Tibial nerve (tissue), 4 donors: ENCODE data around the gene CPNE8. TPM values are rescaled to one million over a fixed set of nuclear protein-coding genes. Genes with fewer than 3 reads are reported as not detected.

Source experiments
- DNase-seq, 2 donors: peaks; one replicate each; pipeline ENCODE4 v3.0.0-alpha.2; 2019; ENCODE audit warnings: low spot score in 2 of 2
- H3K27ac ChIP-seq, 4 donors: fragments of 200-600 bp; sonication (generic) in 3 of 4; one replicate each; pipeline ENCODE4 v1.5.1; 2017 to 2019; ENCODE audit warnings: mild to moderate bottlenecking in 1 of 4
- H3K27me3 ChIP-seq, 2 donors: fragments of 200-600 bp; sonication (generic) in 1 of 2; one replicate each; pipeline versions ENCODE4 v1.5.1 to v1.6.0; 2017 to 2019
- H3K36me3 ChIP-seq, 3 donors: fragments of 200-600 bp; sonication (generic); one replicate each; pipeline ENCODE4 v1.5.1; 2018 to 2019
- H3K4me1 ChIP-seq, 4 donors: fragments of 200-600 bp; sonication (generic) in 3 of 4; one replicate each; pipeline ENCODE4 v1.5.1; 2017 to 2019
- H3K4me3 ChIP-seq, 4 donors: fragments of 200-600 bp; sonication (generic) in 3 of 4; one replicate each; pipeline ENCODE4 v1.5.1; 2017 to 2019; ENCODE audit warnings: mild to moderate bottlenecking in 1 of 4, moderate library complexity in 1 of 4
- H3K9me3 ChIP-seq, 4 donors: fragments of 200-600 bp; sonication (generic) in 3 of 4; one replicate each; pipeline ENCODE4 v1.5.1; 2017 to 2019
- EP300 ChIP-seq, 2 donors: sonication (generic); formaldehyde crosslinking; IDR thresholded peaks; one replicate each; pipeline ENCODE4 v1.6.1; 2017; ENCODE audit warnings: antibody characterized with exemption in 2 of 2, mild to moderate bottlenecking in 1 of 2
- POLR2A ChIP-seq, 2 donors: fragments of 450-650 bp; IDR thresholded peaks; one replicate each; pipeline ENCODE4 v1.6.1; 2017; ENCODE audit warnings: antibody characterized with exemption in 2 of 2, mild to moderate bottlenecking in 2 of 2, moderate library complexity in 2 of 2
- WGBS, 2 donors: methylation state at CpG; one replicate each; pipeline ENCODE4 v1.1.5; 2018; 5-methylcytosine and 5-hydroxymethylcytosine counted together
- total RNA-seq, 4 donors: library from RNA; depleted of rRNA; stranded (reverse); fragments of >200 nt; gene quantifications; one replicate each; pipeline ENCODE4 v1.1.0, GENCODE V29; 2016
- TF ChIP-seq, protein P1 (sequence below), 5 experiments: fragments of 200-600 bp in 3 of 5; fragments of 450-650 bp in 2 of 5; sonication (generic) in 3 of 5; IDR thresholded peaks; one replicate each; pipeline ENCODE4 v1.5.1; 2016 to 2019; ENCODE audit warnings: antibody characterized with exemption in 5 of 5, mild to moderate bottlenecking in 3 of 5, moderate library complexity in 2 of 5

CPNE8 gene
- total RNA-seq, 4 donors from 2014 or later = 16.5 to 20.7 (median 20.4) TPM

DNA sequence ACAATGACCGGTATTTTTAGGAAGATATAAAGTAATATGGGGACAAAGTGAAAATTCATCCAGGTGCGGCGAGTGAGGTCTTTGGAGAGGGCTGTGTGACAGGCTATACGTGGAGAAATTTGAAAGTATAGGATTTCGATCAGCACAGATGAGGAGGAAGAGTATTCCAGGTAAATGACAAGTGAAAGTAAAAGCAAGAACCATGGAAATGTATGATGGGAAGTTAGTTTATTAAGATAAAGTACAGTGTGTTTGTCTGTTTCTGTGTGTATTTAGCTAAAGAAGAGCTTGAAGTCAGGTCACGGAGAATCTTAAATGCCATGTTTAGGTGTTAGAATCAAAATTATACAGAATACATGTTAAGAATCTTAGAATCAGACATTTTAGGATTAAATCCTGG, 239.0 kb downstream of the CPNE8 start:
- Histone ChIP-seq H3K4me1 (no peaks in the 10 kb centered on the region), H3K9me3 (peaks cover 0 to 22% (median 10%) of the 10 kb centered on the region in 4 donors), H3K4me3 (no peak overlapping the region), H3K27ac (no peak overlapping the region), H3K27me3 (no peaks in the 10 kb centered on the region), H3K36me3 (peaks cover 0 to 48% (median 0%) of the 10 kb centered on the region in 3 donors)
- DNase-seq = no peak
- 91 to 93% methylated on average over 6 of the region's 6 CpGs for WGBS, 2 donors
- no peak for TF ChIP-seq EP300 (IDR thresholded peaks at IDR 0.05)
- no peak for TF ChIP-seq POLR2A (IDR thresholded peaks at IDR 0.05)
- TF ChIP-seq, protein P1, sequence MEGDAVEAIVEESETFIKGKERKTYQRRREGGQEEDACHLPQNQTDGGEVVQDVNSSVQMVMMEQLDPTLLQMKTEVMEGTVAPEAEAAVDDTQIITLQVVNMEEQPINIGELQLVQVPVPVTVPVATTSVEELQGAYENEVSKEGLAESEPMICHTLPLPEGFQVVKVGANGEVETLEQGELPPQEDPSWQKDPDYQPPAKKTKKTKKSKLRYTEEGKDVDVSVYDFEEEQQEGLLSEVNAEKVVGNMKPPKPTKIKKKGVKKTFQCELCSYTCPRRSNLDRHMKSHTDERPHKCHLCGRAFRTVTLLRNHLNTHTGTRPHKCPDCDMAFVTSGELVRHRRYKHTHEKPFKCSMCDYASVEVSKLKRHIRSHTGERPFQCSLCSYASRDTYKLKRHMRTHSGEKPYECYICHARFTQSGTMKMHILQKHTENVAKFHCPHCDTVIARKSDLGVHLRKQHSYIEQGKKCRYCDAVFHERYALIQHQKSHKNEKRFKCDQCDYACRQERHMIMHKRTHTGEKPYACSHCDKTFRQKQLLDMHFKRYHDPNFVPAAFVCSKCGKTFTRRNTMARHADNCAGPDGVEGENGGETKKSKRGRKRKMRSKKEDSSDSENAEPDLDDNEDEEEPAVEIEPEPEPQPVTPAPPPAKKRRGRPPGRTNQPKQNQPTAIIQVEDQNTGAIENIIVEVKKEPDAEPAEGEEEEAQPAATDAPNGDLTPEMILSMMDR (IDR thresholded peaks at IDR 0.05) = no peak

DNA sequence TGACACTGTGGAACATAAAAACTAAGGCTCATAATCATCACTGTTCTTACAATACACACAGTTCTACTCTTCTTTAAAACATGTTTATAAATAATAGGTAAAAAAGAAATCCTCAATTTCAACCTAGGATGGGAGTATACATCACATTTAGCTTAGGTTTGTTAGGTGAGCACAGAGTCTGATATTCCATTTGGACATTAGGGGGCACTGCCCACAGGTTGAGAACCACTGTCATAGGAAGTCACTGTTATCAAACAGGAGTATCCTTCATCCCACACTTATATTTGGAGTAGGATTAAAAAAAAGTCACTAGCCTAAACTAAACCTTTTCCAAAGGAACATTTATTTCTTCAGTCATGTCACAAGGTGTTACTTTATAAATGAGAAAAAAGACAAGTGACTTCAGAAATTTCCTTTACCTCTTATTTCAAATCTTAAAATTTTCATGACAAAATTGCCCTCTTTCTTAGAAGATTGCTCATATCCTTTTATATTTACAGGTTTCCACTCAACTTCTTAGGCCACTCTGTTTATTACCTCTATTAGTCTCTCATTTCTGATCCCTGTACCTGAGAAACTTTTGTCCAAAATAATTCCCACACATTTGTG, 240.6 kb downstream of the CPNE8 start:
- H3K27ac ChIP-seq = no peak overlapping the region
- H3K4me1 ChIP-seq = no peaks in the 10 kb centered on the region
- peaks cover 0 to 50% (median 0%) of the 10 kb centered on the region in 3 donors for H3K36me3 ChIP-seq
- no peak for DNase-seq
- no peak overlapping the region for H3K4me3 ChIP-seq
- TF ChIP-seq POLR2A (IDR thresholded peaks at IDR 0.05) = no peak
- TF ChIP-seq, protein P1 (IDR thresholded peaks at IDR 0.05) = no peak
- TF ChIP-seq EP300 (IDR thresholded peaks at IDR 0.05) = no peak
- no peaks in the 10 kb centered on the region for H3K27me3 ChIP-seq
- H3K9me3 ChIP-seq = peaks cover 0 to 36% (median 11%) of the 10 kb centered on the region in 4 donors

DNA sequence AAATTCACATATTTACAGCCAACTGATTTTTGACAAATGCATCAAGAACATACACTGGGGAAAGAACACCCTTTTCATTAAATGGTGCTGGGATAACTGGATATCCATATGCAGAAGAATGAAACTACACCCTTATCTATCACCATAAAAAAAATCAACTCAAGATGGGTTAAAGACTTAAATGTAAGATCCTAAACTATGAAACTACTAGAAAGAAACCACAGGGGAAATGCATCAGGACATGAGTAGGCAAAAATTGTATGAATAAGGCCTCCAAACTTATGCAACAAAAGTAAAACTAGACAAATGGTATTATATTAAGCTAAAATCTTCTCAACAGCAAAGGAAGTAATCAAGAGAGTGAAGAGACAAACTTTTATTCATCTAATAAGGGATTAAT, 242.6 kb downstream of the CPNE8 start:
- peaks cover 0 to 48% (median 11%) of the 10 kb centered on the region in 4 donors for H3K9me3 ChIP-seq
- peaks cover 0 to 44% (median 0%) of the 10 kb centered on the region in 3 donors for H3K36me3 ChIP-seq
- no peak overlapping the region for H3K4me3 ChIP-seq
- no peak for DNase-seq
- no peak overlapping the region for H3K27ac ChIP-seq
- no peak for TF ChIP-seq EP300 (IDR thresholded peaks at IDR 0.05)
- TF ChIP-seq, protein P1 (IDR thresholded peaks at IDR 0.05) = no peak
- no peak for TF ChIP-seq POLR2A (IDR thresholded peaks at IDR 0.05)
- H3K4me1 ChIP-seq = no peaks in the 10 kb centered on the region
- H3K27me3 ChIP-seq = no peaks in the 10 kb centered on the region

DNA sequence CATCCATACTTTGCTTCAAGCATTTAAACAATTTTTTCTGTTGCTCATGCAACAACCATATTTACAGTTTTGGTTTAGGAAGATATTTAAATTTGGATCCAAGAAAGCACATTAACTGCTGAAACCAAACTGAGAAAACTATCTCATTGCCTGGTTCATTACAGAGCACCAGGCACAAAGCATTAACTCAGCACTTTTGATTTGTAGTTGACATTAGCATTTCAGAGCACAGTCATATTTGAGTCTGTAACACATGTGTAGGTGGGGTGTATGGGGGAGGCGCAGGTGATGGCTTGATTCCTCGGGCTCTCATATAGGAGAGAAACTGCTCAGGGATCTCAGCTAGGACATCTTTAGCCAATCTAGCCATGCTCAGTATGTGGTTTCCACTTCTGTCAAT, 251.7 kb downstream of the CPNE8 start:
- H3K27ac ChIP-seq = no peak overlapping the region
- TF ChIP-seq POLR2A (IDR thresholded peaks at IDR 0.05) (no peak), EP300 (IDR thresholded peaks at IDR 0.05) (no peak)
- TF ChIP-seq, protein P1 (IDR thresholded peaks at IDR 0.05) = no peak

DNA sequence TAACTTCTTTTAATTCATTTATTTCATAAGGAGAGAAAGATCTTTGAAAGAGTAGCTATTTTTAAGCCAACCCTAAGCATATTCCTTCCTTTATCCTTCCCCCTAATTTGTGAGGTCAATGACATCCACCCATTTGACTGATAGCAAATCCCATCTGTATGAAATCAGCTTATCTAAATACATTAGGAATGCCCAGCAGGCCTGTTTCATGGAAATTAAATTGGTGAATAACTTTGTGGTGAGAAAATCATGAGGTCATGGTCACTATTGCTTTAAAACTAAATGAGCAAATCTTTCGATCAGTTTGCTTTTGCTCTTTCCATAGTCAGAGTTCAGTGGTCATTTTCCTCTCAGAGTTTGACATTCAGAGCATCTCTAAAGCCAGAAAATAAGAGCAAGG, 256.6 kb downstream of the CPNE8 start:
- Histone ChIP-seq H3K4me3 (no peak overlapping the region), H3K27me3 (no peaks in the 10 kb centered on the region), H3K9me3 (no peaks in the 10 kb centered on the region), H3K4me1 (no peaks in the 10 kb centered on the region), H3K27ac (no peak overlapping the region), H3K36me3 (peaks cover 0 to 3% (median 0%) of the 10 kb centered on the region in 3 donors)
- DNase-seq = no peak
- no peak for TF ChIP-seq EP300 (IDR thresholded peaks at IDR 0.05)
- 35 to 50% methylated on average over 1 of the region's 1 CpG for WGBS, 2 donors

More for the DNA sequence above, 251.7 kb downstream of the CPNE8 start:
- H3K27me3 ChIP-seq = no peaks in the 10 kb centered on the region
- DNase-seq = no peak
- H3K9me3 ChIP-seq = peaks cover 0 to under 1% (median 0%) of the 10 kb centered on the region in 4 donors
- H3K4me1 ChIP-seq = no peaks in the 10 kb centered on the region
- WGBS, 2 donors = 79 to 92% methylated on average over 2 of the region's 2 CpGs
- no peak overlapping the region for H3K4me3 ChIP-seq
- H3K36me3 ChIP-seq = peaks cover 0 to 23% (median 0%) of the 10 kb centered on the region in 3 donors
